K562 (cell line): ENCODE results near the gene ITGAX. TPM values are rescaled to one million over a fixed set of nuclear protein-coding genes. Genes with fewer than 3 reads are reported as not detected.

Source experiments
- E4F1 ChIP-seq: fragments of 250-450 bp; sonication (Bioruptor Pico); IDR thresholded peaks from 2 replicates; pipeline ENCODE4 v1.5.0; 2021; ENCODE audit warnings: mild to moderate bottlenecking, borderline replicate concordance
- FOS ChIP-seq: IDR thresholded peaks from 3 replicates; pipeline ENCODE4 v1.6.1; 2011; ENCODE audit not compliant: insufficient read length; ENCODE audit errors: extremely low read depth
- FOXJ2 ChIP-seq: fragments of 200-800 bp; sonication (Bioruptor generic); IDR thresholded peaks from 2 replicates; pipeline ENCODE4 v1.6.1; 2016; ENCODE audit warnings: missing genetic modification characterization, missing compliant biosample characterization
- FOXO4 ChIP-seq: fragments of 450-650 bp; formaldehyde crosslinking; IDR thresholded peaks from 2 replicates; pipeline ENCODE4 v1.4.0; 2020; ENCODE audit warnings: mild to moderate bottlenecking, moderate library complexity
- GTF2A2 ChIP-seq: IDR thresholded peaks from 2 replicates; pipeline ENCODE4 v1.6.1; 2016; ENCODE audit warnings: mild to moderate bottlenecking, missing genetic modification characterization, missing compliant biosample characterization
- HCFC1 ChIP-seq: IDR thresholded peaks from 2 replicates; pipeline ENCODE4 v1.6.1; 2012; ENCODE audit warnings: low read depth, low read length, improper control_type of control experiment
- KHSRP ChIP-seq: fragments of 450-650 bp; IDR thresholded peaks from 2 replicates; pipeline ENCODE4 v1.6.1; 2017
- LARP7 ChIP-seq: fragments of 450-650 bp; IDR thresholded peaks from 2 replicates; pipeline ENCODE4 v1.6.1; 2016
- NRF1 ChIP-seq, 2 experiments: fragments of 450-650 bp; IDR thresholded peaks in 1 of 2; conservative IDR thresholded peaks in 1 of 2; 2 replicates each; pipeline ENCODE4 v1.6.1; 2014; ENCODE audit warnings: mild to moderate bottlenecking in 2 of 2
- NUFIP1 ChIP-seq: fragments of 450-650 bp; IDR thresholded peaks from 2 replicates; pipeline ENCODE4 v1.6.1; 2018; ENCODE audit not compliant: partially characterized antibody
- POLR2B ChIP-seq: fragments of 450-650 bp; IDR thresholded peaks from 2 replicates; pipeline ENCODE4 v1.6.1; 2018; ENCODE audit warnings: low read depth; ENCODE audit not compliant: partially characterized antibody
- TRIM28 ChIP-seq: fragments of 450-650 bp; IDR thresholded peaks from 2 replicates; pipeline ENCODE4 v1.6.1; 2017
- ZNF316 ChIP-seq: fragments of 450-650 bp; IDR thresholded peaks from 2 replicates; pipeline ENCODE4 v1.6.1; 2016
- ZNF764 ChIP-seq: fragments of 250-450 bp; sonication (Bioruptor Pico); IDR thresholded peaks from 2 replicates; pipeline ENCODE4 v1.4.0; 2020; ENCODE audit warnings: low read depth, mild to moderate bottlenecking, moderate library complexity
- polyA plus RNA-seq, 8 experiments: library from polyadenylated mRNA; depleted of rRNA in 4 of 8; stranded (reverse) in 5 of 8; unstranded in 3 of 8; fragments of >200 nt; fragmentation: Nextera tagmentation in 2 of 8; fragmentation: Illumina TruSeq in 1 of 8; extraction: Ambion mirVana in 2 of 8; extraction: Trizol in 1 of 8; gene quantifications; 2 replicates each; pipeline versions ENCODE4 v1.2.1 to v1.2.3, GENCODE V29; 2011 to 2014; ENCODE audit warnings: inconsistent platforms in 1 of 8, missing spikeins in 1 of 8
- total RNA-seq, 7 experiments: library from RNA; depleted of rRNA in 6 of 7; stranded (reverse); fragments of >200 nt in 6 of 7; fragmentation: Illumina TruSeq in 2 of 7; extraction: Trizol in 2 of 7; gene quantifications; 2 replicates each; pipeline versions ENCODE4 v1.2.1 to v1.2.3, GENCODE V29; 2011 to 2021; ENCODE audit warnings: low replicate concordance in 1 of 7
- TF ChIP-seq, protein P1 (sequence below): sonication (generic); formaldehyde crosslinking; IDR thresholded peaks from 2 replicates; pipeline ENCODE4 v1.8.0; 2022; ENCODE audit warnings: missing genetic modification reagents, mild to moderate bottlenecking, borderline replicate concordance

Gene ITGAX
- total and polyA plus RNA-seq, 9 of the 15 experiments (the other 6 are each of a cell fraction or from before 2014, with no cell fraction given), result 0.03 to 0.58 (median 0.14) TPM

DNA sequence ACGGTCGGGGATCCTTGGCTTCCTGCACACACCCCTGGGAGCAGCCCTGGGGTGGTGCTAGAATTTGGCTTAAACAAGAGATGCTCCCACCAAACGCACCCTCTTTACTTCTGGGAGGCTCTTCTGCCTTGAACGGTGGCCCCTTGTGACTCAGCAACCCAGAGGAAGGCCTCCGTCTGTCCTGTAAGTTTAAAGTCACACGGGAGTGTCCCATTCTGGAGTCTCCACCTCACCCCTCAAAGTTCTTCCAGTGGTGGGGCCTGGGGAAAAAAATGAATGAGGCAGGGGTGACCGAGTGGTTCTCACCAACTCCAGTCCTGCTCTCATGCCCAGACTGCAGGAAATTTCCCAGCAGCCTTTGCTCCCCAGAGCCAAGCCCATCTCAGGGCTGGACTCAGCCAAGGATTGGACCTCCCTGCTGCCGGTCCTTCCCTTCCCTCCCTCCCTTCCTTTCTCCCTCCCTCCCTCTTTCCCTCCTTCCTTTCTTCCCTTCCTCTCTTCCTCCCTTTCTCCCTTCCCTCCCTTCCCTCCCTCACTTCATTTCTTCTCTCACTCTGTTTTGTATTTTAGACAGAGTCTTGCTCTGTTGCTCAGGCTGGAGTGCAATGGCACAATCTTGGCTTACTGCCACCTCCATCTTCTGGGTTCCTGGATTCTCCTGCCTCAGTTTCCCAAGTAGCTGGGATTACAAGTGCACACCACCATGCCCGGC, 49.5 kb downstream of the ITGAX start (continued):
- no peak for TF ChIP-seq POLR2B
- no peak for TF ChIP-seq LARP7
- TF ChIP-seq FOS, result no peak
- peak; percentile 26 for TF ChIP-seq NUFIP1
- TF ChIP-seq KHSRP, result no peak
- no peak for TF ChIP-seq E4F1 (CRISPR knock-in tag)
- no peak for TF ChIP-seq GTF2A2 (tag)
- no peak for TF ChIP-seq FOXO4 (CRISPR knock-in tag)
- no peak for TF ChIP-seq ZNF764 (CRISPR knock-in tag)
- TF ChIP-seq, protein P1, sequence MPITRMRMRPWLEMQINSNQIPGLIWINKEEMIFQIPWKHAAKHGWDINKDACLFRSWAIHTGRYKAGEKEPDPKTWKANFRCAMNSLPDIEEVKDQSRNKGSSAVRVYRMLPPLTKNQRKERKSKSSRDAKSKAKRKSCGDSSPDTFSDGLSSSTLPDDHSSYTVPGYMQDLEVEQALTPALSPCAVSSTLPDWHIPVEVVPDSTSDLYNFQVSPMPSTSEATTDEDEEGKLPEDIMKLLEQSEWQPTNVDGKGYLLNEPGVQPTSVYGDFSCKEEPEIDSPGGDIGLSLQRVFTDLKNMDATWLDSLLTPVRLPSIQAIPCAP, result no peak
- TF ChIP-seq ZNF316, result peak; percentile 52
- TF ChIP-seq NRF1 (conservative IDR thresholded peaks at IDR 0.05 in 1 of 2, IDR thresholded peaks at IDR 0.05 in 1 of 2), result peak; percentile 13 to 17; a peak in 1 of 4 replicates
- no peak for TF ChIP-seq FOXJ2 (tag)
- TF ChIP-seq HCFC1, result no peak
- no peak for TF ChIP-seq TRIM28
